Measurements from ENCODE around the gene CAMK2A. TPM values are rescaled to one million over a fixed set of nuclear protein-coding genes. Genes with fewer than 3 reads are reported as not detected.

The CAMK2A gene
- total RNA-seq, 1 donor from 2014 or later = 0.30 TPM

GRCh38 chr5:150245808-150246207, 43.8 kb downstream of the CAMK2A start:
- Mint-ChIP-seq H3K4me1 (peaks cover 32% of the 10 kb centered on the region), H3K36me3 (ENCODE audit: low read depth) (no peaks in the 10 kb centered on the region), H3K9me3 (no peaks in the 10 kb centered on the region), H3K4me3 (no peak overlapping the region), H3K27ac (ENCODE audit: unreplicated experiment) (no peak overlapping the region), H3K27me3 (ENCODE audit: low read depth) (peaks cover 15% of the 10 kb centered on the region)
- no peak for TF ChIP-seq CTCF (conservative IDR thresholded peaks at IDR 0.05)
- no peak for DNase-seq (ENCODE audit: low read depth, low spot score)

GRCh38 chr5:150245111-150245789, 44.3 kb downstream of the CAMK2A start:
- H3K4me1 Mint-ChIP-seq = peaks cover 32% of the 10 kb centered on the region
- no peaks in the 10 kb centered on the region for H3K9me3 Mint-ChIP-seq
- no peak overlapping the region for H3K27ac Mint-ChIP-seq (ENCODE audit: unreplicated experiment)
- H3K27me3 Mint-ChIP-seq (ENCODE audit: low read depth) = peaks cover 15% of the 10 kb centered on the region
- peak; percentile 32 for DNase-seq (ENCODE audit: low read depth, low spot score)
- no peak overlapping the region for H3K4me3 Mint-ChIP-seq
- no peaks in the 10 kb centered on the region for H3K36me3 Mint-ChIP-seq (ENCODE audit: low read depth)
- no peak for TF ChIP-seq CTCF (conservative IDR thresholded peaks at IDR 0.05)

GRCh38 chr5:150244209-150244608, 45.4 kb downstream of the CAMK2A start:
- H3K27ac Mint-ChIP-seq (ENCODE audit: unreplicated experiment) = no peak overlapping the region
- H3K4me3 Mint-ChIP-seq = peak overlapping the region; percentile 6
- no peak for DNase-seq (ENCODE audit: low read depth, low spot score)
- no peak for TF ChIP-seq CTCF (conservative IDR thresholded peaks at IDR 0.05)
- no peaks in the 10 kb centered on the region for H3K9me3 Mint-ChIP-seq
- H3K36me3 Mint-ChIP-seq (ENCODE audit: low read depth) = no peaks in the 10 kb centered on the region
- H3K4me1 Mint-ChIP-seq = peaks cover 32% of the 10 kb centered on the region
- peaks cover 7% of the 10 kb centered on the region for H3K27me3 Mint-ChIP-seq (ENCODE audit: low read depth)

GRCh38 chr5:150243590-150243989, 46.0 kb downstream of the CAMK2A start:
- no peak overlapping the region for H3K4me3 Mint-ChIP-seq
- H3K27me3 Mint-ChIP-seq (ENCODE audit: low read depth) = peaks cover 4% of the 10 kb centered on the region
- no peaks in the 10 kb centered on the region for H3K36me3 Mint-ChIP-seq (ENCODE audit: low read depth)
- TF ChIP-seq CTCF (conservative IDR thresholded peaks at IDR 0.05) = no peak
- no peak overlapping the region for H3K27ac Mint-ChIP-seq (ENCODE audit: unreplicated experiment)
- peaks cover 32% of the 10 kb centered on the region for H3K4me1 Mint-ChIP-seq
- H3K9me3 Mint-ChIP-seq = no peaks in the 10 kb centered on the region
- no peak for DNase-seq (ENCODE audit: low read depth, low spot score)

GRCh38 chr5:150242251-150242894, 47.2 kb downstream of the CAMK2A start:
- Mint-ChIP-seq H3K36me3 (ENCODE audit: low read depth) (no peaks in the 10 kb centered on the region), H3K9me3 (no peaks in the 10 kb centered on the region), H3K4me3 (no peak overlapping the region), H3K27me3 (ENCODE audit: low read depth) (peaks cover 4% of the 10 kb centered on the region), H3K27ac (ENCODE audit: unreplicated experiment) (no peak overlapping the region), H3K4me1 (peaks cover 32% of the 10 kb centered on the region)
- TF ChIP-seq CTCF (conservative IDR thresholded peaks at IDR 0.05) = no peak
- DNase-seq (ENCODE audit: low read depth, low spot score) = no peak

All from neural crest cell (in vitro differentiated cells).